HepG2 (cell line): Measurements from ENCODE around the gene ITGAE. TPM values are rescaled to one million over a fixed set of nuclear protein-coding genes. Genes with fewer than 3 reads are reported as not detected.

Source experiments
- ATAD3A ChIP-seq: sonication (generic); formaldehyde crosslinking; IDR thresholded peaks from 2 replicates; pipeline ENCODE4 v1.4.0; 2020; ENCODE audit warnings: missing genetic modification reagents
- FLYWCH1 ChIP-seq: sonication (generic); formaldehyde crosslinking; IDR thresholded peaks from 2 replicates; pipeline ENCODE4 v1.8.1; 2023; ENCODE audit warnings: mild to moderate bottlenecking, missing genetic modification reagents
- FOSL1 ChIP-seq: sonication (generic); formaldehyde crosslinking; IDR thresholded peaks from 2 replicates; pipeline ENCODE4 v1.9.0; 2021; ENCODE audit warnings: missing genetic modification reagents, borderline replicate concordance
- FOXP1 ChIP-seq, 2 experiments: fragments of 450-650 bp in 1 of 2; IDR thresholded peaks; 2 replicates each; pipeline ENCODE4 v1.6.1; 2017 to 2018; ENCODE audit warnings: antibody characterized with exemption in 1 of 2
- HNF4G ChIP-seq, 2 experiments: sonication (generic) in 1 of 2; formaldehyde crosslinking in 1 of 2; IDR thresholded peaks; 2 replicates each; pipeline versions ENCODE4 v1.4.0 to v1.6.1; 2011 to 2020; ENCODE audit warnings: borderline replicate concordance in 2 of 2, low read depth in 2 of 2, mild to moderate bottlenecking in 2 of 2, low read length in 1 of 2, missing genetic modification reagents in 1 of 2, moderate library complexity in 1 of 2
- HNRNPLL ChIP-seq: fragments of 200-400 bp; formaldehyde crosslinking; IDR thresholded peaks from 2 replicates; pipeline ENCODE4 v1.6.1; 2017; ENCODE audit warnings: mild to moderate bottlenecking, low read depth, low read length; ENCODE audit not compliant: poor library complexity, severe bottlenecking
- ISX ChIP-seq: sonication (generic); formaldehyde crosslinking; conservative IDR thresholded peaks from 2 replicates; pipeline ENCODE4 v1.5.0; 2020; ENCODE audit warnings: missing genetic modification reagents
- KIAA2018 ChIP-seq: sonication (generic); formaldehyde crosslinking; IDR thresholded peaks from 2 replicates; pipeline ENCODE4 v1.5.0; 2020; ENCODE audit warnings: mild to moderate bottlenecking, missing genetic modification reagents, borderline replicate concordance
- LBX2 ChIP-seq: sonication (generic); formaldehyde crosslinking; IDR thresholded peaks from 2 replicates; pipeline ENCODE4 v1.5.0; 2020; ENCODE audit warnings: missing genetic modification reagents, mild to moderate bottlenecking, borderline replicate concordance
- MYNN ChIP-seq: sonication (generic); formaldehyde crosslinking; IDR thresholded peaks from 2 replicates; pipeline ENCODE4 v1.4.0; 2020; ENCODE audit warnings: mild to moderate bottlenecking, low read depth, missing genetic modification reagents
- PBX3 ChIP-seq: sonication (generic); formaldehyde crosslinking; IDR thresholded peaks from 2 replicates; pipeline ENCODE4 v1.8.1; 2023; ENCODE audit warnings: missing genetic modification reagents, inconsistent platforms, borderline replicate concordance
- RAD21 ChIP-seq: fragments of 450-650 bp; formaldehyde crosslinking; IDR thresholded peaks from 2 replicates; pipeline ENCODE4 v1.5.0; 2020; ENCODE audit warnings: mild to moderate bottlenecking
- TFAP4 ChIP-seq: sonication (generic); IDR thresholded peaks from 2 replicates; pipeline ENCODE4 v1.6.1; 2016; ENCODE audit warnings: low read depth, borderline replicate concordance
- ZFAT ChIP-seq: sonication (generic); formaldehyde crosslinking; conservative IDR thresholded peaks from 2 replicates; pipeline ENCODE4 v1.8.1; 2023; ENCODE audit warnings: missing genetic modification reagents, inconsistent platforms
- ZNF292 ChIP-seq: sonication (generic); formaldehyde crosslinking; IDR thresholded peaks from 2 replicates; pipeline ENCODE4 v1.8.1; 2022; ENCODE audit warnings: mild to moderate bottlenecking, low read depth, missing genetic modification reagents, borderline replicate concordance
- ZNF510 ChIP-seq: sonication (generic); formaldehyde crosslinking; IDR thresholded peaks from 2 replicates; pipeline ENCODE4 v1.4.0; 2020; ENCODE audit warnings: low read depth, mild to moderate bottlenecking, missing genetic modification reagents
- ZNF564 ChIP-seq: sonication (generic); formaldehyde crosslinking; IDR thresholded peaks from 2 replicates; pipeline ENCODE4 v1.8.1; 2023; ENCODE audit warnings: mild to moderate bottlenecking, missing genetic modification reagents
- ZNF589 ChIP-seq: sonication (generic); formaldehyde crosslinking; conservative IDR thresholded peaks from 2 replicates; pipeline ENCODE4 v1.8.0; 2022; ENCODE audit warnings: mild to moderate bottlenecking, moderate library complexity, missing genetic modification reagents
- ZNF776 ChIP-seq: sonication (generic); formaldehyde crosslinking; IDR thresholded peaks from 2 replicates; pipeline ENCODE4 v1.4.0; 2020; ENCODE audit warnings: mild to moderate bottlenecking, missing genetic modification reagents
- polyA plus RNA-seq, 8 experiments: library from polyadenylated mRNA; depleted of rRNA in 3 of 8; stranded (reverse) in 7 of 8; unstranded in 1 of 8; fragments of >200 nt; fragmentation: Illumina TruSeq in 4 of 8; extraction: Trizol in 4 of 8; gene quantifications; 2 replicates each; pipeline versions ENCODE4 v1.2.1 to v1.2.3, GENCODE V29; 2011 to 2016; ENCODE audit warnings: low read depth in 4 of 8, missing spikeins in 1 of 8, mixed read lengths in 1 of 8; ENCODE audit not compliant: insufficient read depth in 1 of 8
- total RNA-seq, 5 experiments: library from RNA; depleted of rRNA; stranded (reverse); fragments of >200 nt; fragmentation: Illumina TruSeq; extraction: Trizol; gene quantifications; 2 replicates each; pipeline ENCODE4 v1.2.3, GENCODE V29; 2016; ENCODE audit warnings: low read depth in 1 of 5

ITGAE gene
- total and polyA plus RNA-seq, 2 of the 13 experiments (the other 11 are each of a cell fraction or from before 2014, with no cell fraction given), result 42.3 to 49.0 TPM

GRCh38 chr17:3772764-3773163 lies 28.2 kb downstream of the ITGAE start (continued):
- no peak for TF ChIP-seq KIAA2018
- TF ChIP-seq FOXP1 (IDR thresholded peaks at IDR 0.05), result no peak
- TF ChIP-seq FOXP1 (CRISPR knock-in tag; IDR thresholded peaks at IDR 0.05), result no peak
- TF ChIP-seq PBX3 (CRISPR knock-in tag), result no peak
- TF ChIP-seq ZNF510 (CRISPR knock-in tag), result no peak
- TF ChIP-seq TFAP4, result no peak
- no peak for TF ChIP-seq LBX2 (CRISPR knock-in tag)
- TF ChIP-seq ZNF564 (CRISPR knock-in tag), result no peak
- no peak for TF ChIP-seq FOSL1
- no peak for TF ChIP-seq ISX (CRISPR knock-in tag)
- no peak for TF ChIP-seq FLYWCH1 (CRISPR knock-in tag)
- no peak for TF ChIP-seq HNF4G (IDR thresholded peaks at IDR 0.05; ENCODE audit: borderline replicate concordance, low read depth, low read length)
- TF ChIP-seq HNF4G (CRISPR knock-in tag; IDR thresholded peaks at IDR 0.05; ENCODE audit: borderline replicate concordance, low read depth), result no peak
- no peak for TF ChIP-seq MYNN (CRISPR knock-in tag)
- TF ChIP-seq ZNF589 (CRISPR knock-in tag), result no peak
- TF ChIP-seq ATAD3A (CRISPR knock-in tag), result no peak
- no peak; the same call in 1 of the 2 replicates for TF ChIP-seq ZNF292
- TF ChIP-seq ZFAT (CRISPR knock-in tag), result no peak
- peak; percentile 69 for TF ChIP-seq RAD21 (CRISPR knock-in tag)
- no peak for TF ChIP-seq ZNF776 (CRISPR knock-in tag)
- no peak for TF ChIP-seq HNRNPLL
